Measurements from ENCODE around the gene SLC24A2. TPM values are rescaled to one million over a fixed set of nuclear protein-coding genes. Genes with fewer than 3 reads are reported as not detected.

SLC24A2 gene
- total RNA-seq, 4 donors from 2014 or later = not detected

GRCh38 chr9:19757745-19758144 lies 31.1 kb downstream of the SLC24A2 start:
- intact Hi-C loops (cut with DNase I; ENCODE audit: low total_unique reads) = loop anchor here (5.0 kb wide), 1 partner anchor 245 kb away; no protein-coding TSS in a partner anchor
- DNase-seq (ENCODE audit: low spot score in 2 of 2) = no peak
- no peak for TF ChIP-seq POLR2A (IDR thresholded peaks at IDR 0.05)
- no peak for TF ChIP-seq CTCF (IDR thresholded peaks at IDR 0.05)
- H3K4me3 ChIP-seq (ENCODE audit: low read depth, poor library complexity, severe bottlenecking) = no peak overlapping the region

- intact Hi-C loops (cut with DNase I; ENCODE audit: low total_unique reads) = loop anchor here (5.0 kb wide), 1 partner anchor 243 kb away; no protein-coding TSS in a partner anchor
- no peak for DNase-seq (ENCODE audit: low spot score in 2 of 2)
- TF ChIP-seq POLR2A (IDR thresholded peaks at IDR 0.05) (no peak), CTCF (IDR thresholded peaks at IDR 0.05) (no peak)
- 88 to 90% methylated on average over 2 of the region's 2 CpGs for WGBS, 2 donors
- no peak overlapping the region for H3K4me3 ChIP-seq (ENCODE audit: low read depth, poor library complexity, severe bottlenecking)
These were observed 33.9 kb downstream of the SLC24A2 start for GRCh38 chr9:19754921-19755320.

GRCh38 chr9:19748278-19749126 lies 40.3 kb downstream of the SLC24A2 start:
- DNase-seq (ENCODE audit: low spot score in 2 of 2) = no peak
- intact Hi-C loops (cut with DNase I; ENCODE audit: low total_unique reads) = no loop called here
- no peak overlapping the region for H3K4me3 ChIP-seq (ENCODE audit: low read depth, poor library complexity, severe bottlenecking)
- WGBS, 2 donors = 36 to 41% methylated on average over 4 of the region's 4 CpGs
- no peak for TF ChIP-seq CTCF (IDR thresholded peaks at IDR 0.05)
- no peak for TF ChIP-seq POLR2A (IDR thresholded peaks at IDR 0.05)

- no peak overlapping the region for H3K4me3 ChIP-seq (ENCODE audit: low read depth, poor library complexity, severe bottlenecking)
- intact Hi-C loops (cut with DNase I; ENCODE audit: low total_unique reads) = no loop called here
- TF ChIP-seq POLR2A (IDR thresholded peaks at IDR 0.05) (no peak), CTCF (IDR thresholded peaks at IDR 0.05) (no peak)
- DNase-seq (ENCODE audit: low spot score in 2 of 2) = no peak
- 80 to 85% methylated on average over 2 of the region's 2 CpGs for WGBS, 2 donors
These were observed 42.6 kb downstream of the SLC24A2 start for GRCh38 chr9:19746223-19746622.

GRCh38 chr9:19741178-19741577 lies 47.7 kb downstream of the SLC24A2 start:
- H3K4me3 ChIP-seq (ENCODE audit: low read depth, poor library complexity, severe bottlenecking) = no peak overlapping the region
- intact Hi-C loops (cut with DNase I; ENCODE audit: low total_unique reads) = no loop called here
- TF ChIP-seq CTCF (IDR thresholded peaks at IDR 0.05) (no peak), POLR2A (IDR thresholded peaks at IDR 0.05) (no peak)
- DNase-seq (ENCODE audit: low spot score in 2 of 2) = no peak
- 76% methylated on average over 4 of the region's 4 CpGs for WGBS, 2 donors

All from lower leg skin (tissue), 4 donors.